H1 (cell line): ENCODE results near the gene SRXN1. TPM values are rescaled to one million over a fixed set of nuclear protein-coding genes. Genes with fewer than 3 reads are reported as not detected.

Source experiments
- CTCF ChIA-PET: fragments of 300-600 bp; sonication (Branson Sonifier 250); formaldehyde crosslinking; loops from one replicate; lab custom pipeline; 2021; ENCODE audit not compliant: partially characterized antibody; lab: Charles Lee
- POLR2A ChIA-PET: fragments of 300-600 bp; sonication (Branson Sonifier 250); formaldehyde crosslinking; loops from one replicate; lab custom pipeline; 2021; ENCODE audit warnings: inconsistent platforms; ENCODE audit not compliant: partially characterized antibody; lab: Charles Lee
- DNase-seq, 2 experiments: peaks; one replicate each; pipeline versions ENCODE4 v3.0.0 to v3.0.0-alpha.2; 2010 to 2022; ENCODE audit warnings: low spot score in 2 of 2, low read depth in 1 of 2, mixed read lengths in 1 of 2
- FAIRE-seq: peaks from 2 replicates; lab custom pipeline; 2011; peaks lifted over from hg19 to GRCh38; lab: Jason Lieb, UNC
- H2AFZ ChIP-seq: 2 replicates; pipeline ENCODE4 v1.8.1; 2012; ENCODE audit warnings: low read length, inconsistent platforms
- H2AK5ac ChIP-seq: 2 replicates; pipeline ENCODE4 v1.6.1; 2013; ENCODE audit warnings: low read depth, low read length
- H2BK120ac ChIP-seq: replicated peaks from 2 replicates; pipeline ENCODE3; 2013; ENCODE audit warnings: low read depth, low read length, inconsistent platforms
- H2BK12ac ChIP-seq: 2 replicates; pipeline ENCODE4 v1.6.1; 2013; ENCODE audit warnings: low read depth, low read length
- H2BK15ac ChIP-seq: 2 replicates; pipeline ENCODE4 v1.6.1; 2013; ENCODE audit warnings: low read length
- H2BK20ac ChIP-seq: 2 replicates; pipeline ENCODE4 v1.6.1; 2013; ENCODE audit warnings: low read length
- H2BK5ac ChIP-seq: 2 replicates; pipeline ENCODE4 v1.6.1; 2013; ENCODE audit warnings: low read depth, low read length
- H3K14ac ChIP-seq: 2 replicates; pipeline ENCODE4 v1.6.1; 2013; ENCODE audit warnings: inconsistent platforms; ENCODE audit not compliant: insufficient read length
- H3K18ac ChIP-seq: 2 replicates; pipeline ENCODE4 v1.6.1; 2013; ENCODE audit warnings: low read length; ENCODE audit errors: extremely low read depth
- H3K23ac ChIP-seq: 2 replicates; pipeline ENCODE4 v1.6.1; 2013; ENCODE audit warnings: inconsistent platforms; ENCODE audit not compliant: insufficient read length
- H3K23me2 ChIP-seq: 2 replicates; pipeline ENCODE4 v1.6.1; 2013; ENCODE audit warnings: low read depth, low read length
- H3K27ac ChIP-seq: 2 replicates; pipeline ENCODE4 v1.6.1; 2011; ENCODE audit warnings: low read depth, low read length, inconsistent platforms
- H3K27me3 ChIP-seq, 4 experiments: replicated peaks in 1 of 4; 1 replicate in 1 of 4; 2 replicates in 3 of 4; pipeline versions ENCODE4 v1.6.1 to v1.8.1; 2011 to 2013; ENCODE audit warnings: low read length in 3 of 4, mild to moderate bottlenecking in 3 of 4, inconsistent platforms in 2 of 4, mixed read lengths in 2 of 4, moderate library complexity in 1 of 4; ENCODE audit not compliant: control insufficient read depth in 3 of 4, insufficient read depth in 3 of 4; ENCODE audit errors: extremely low read depth in 1 of 4
- H3K36me3 ChIP-seq, 4 experiments: 2 replicates each; pipeline versions ENCODE4 v1.6.1 to v1.8.1; 2011 to 2013; ENCODE audit warnings: mild to moderate bottlenecking in 4 of 4, low read length in 3 of 4, moderate library complexity in 2 of 4, control low read depth in 1 of 4, inconsistent platforms in 1 of 4; ENCODE audit not compliant: insufficient read depth in 4 of 4, control insufficient read depth in 2 of 4
- H3K4ac ChIP-seq: replicated peaks from 2 replicates; pipeline ENCODE3; 2013; ENCODE audit warnings: low read length, low read depth, mixed read lengths, inconsistent platforms; ENCODE audit not compliant: insufficient read length
- H3K4me1 ChIP-seq, 4 experiments: replicated peaks in 1 of 4; 1 replicate in 1 of 4; 2 replicates in 3 of 4; pipeline versions ENCODE4 v1.6.1 to v1.8.1; 2011 to 2013; ENCODE audit warnings: low read length in 3 of 4, inconsistent platforms in 2 of 4, mixed read lengths in 1 of 4; ENCODE audit not compliant: insufficient read depth in 4 of 4, control insufficient read depth in 3 of 4
- H3K4me2 ChIP-seq, 2 experiments: 2 replicates each; pipeline versions ENCODE4 v1.6.1 to v1.8.1; 2011 to 2013; ENCODE audit warnings: low read depth in 2 of 2, low read length in 2 of 2, control low read depth in 1 of 2, inconsistent platforms in 1 of 2, mild to moderate bottlenecking in 1 of 2; ENCODE audit not compliant: insufficient read depth in 1 of 2
- H3K4me3 ChIP-seq, 4 experiments: fragments of 200-600, 300-600 bp in 1 of 4; sonication (generic), shearing (Covaris generic), sonication (Bioruptor Twin) in 1 of 4; 2 replicates each; pipeline versions ENCODE4 v1.5.1 to v1.8.1; 2011 to 2016; ENCODE audit warnings: low read length in 4 of 4, low read depth in 3 of 4, control low read depth in 2 of 4, inconsistent platforms in 2 of 4, mild to moderate bottlenecking in 2 of 4, mixed read lengths in 1 of 4, moderate library complexity in 1 of 4; ENCODE audit not compliant: insufficient read depth in 2 of 4; ENCODE audit errors: extremely low read depth in 1 of 4
- H3K56ac ChIP-seq: replicated peaks from 2 replicates; pipeline ENCODE3; 2013; ENCODE audit warnings: low read depth, mild to moderate bottlenecking, mixed read lengths, low read length, inconsistent platforms; ENCODE audit not compliant: insufficient read length
- H3K79me1 ChIP-seq: 2 replicates; pipeline ENCODE4 v1.6.1; 2013; ENCODE audit warnings: low read depth, low read length, control low read depth
- H3K79me2 ChIP-seq, 2 experiments: 2 replicates each; pipeline versions ENCODE4 v1.6.1 to v1.8.1; 2012 to 2013; ENCODE audit warnings: low read length in 2 of 2, mild to moderate bottlenecking in 2 of 2, inconsistent platforms in 1 of 2; ENCODE audit not compliant: insufficient read depth in 2 of 2, control insufficient read depth in 1 of 2
- H3K9ac ChIP-seq, 4 experiments: replicated peaks in 1 of 4; 1 replicate in 1 of 4; 2 replicates in 3 of 4; pipeline versions ENCODE4 v1.6.1 to v1.8.1; 2011 to 2013; ENCODE audit warnings: low read depth in 3 of 4, low read length in 3 of 4, control low read depth in 2 of 4, mild to moderate bottlenecking in 2 of 4, moderate library complexity in 2 of 4, inconsistent platforms in 1 of 4; ENCODE audit errors: extremely low read depth in 1 of 4
- H3K9me3 ChIP-seq, 2 experiments: 2 replicates each; pipeline versions ENCODE4 v1.6.1 to v1.8.1; 2012 to 2013; ENCODE audit warnings: mild to moderate bottlenecking in 2 of 2, moderate library complexity in 2 of 2, control low read depth in 1 of 2, inconsistent platforms in 1 of 2, low read depth in 1 of 2, low read length in 1 of 2, mixed read lengths in 1 of 2; ENCODE audit not compliant: insufficient read depth in 2 of 2
- H4K20me1 ChIP-seq, 2 experiments: replicated peaks in 1 of 2; 2 replicates each; pipeline versions ENCODE3 to v1.8.1; 2011 to 2013; ENCODE audit warnings: inconsistent platforms in 2 of 2, low read length in 2 of 2, mild to moderate bottlenecking in 1 of 2; ENCODE audit not compliant: insufficient read depth in 2 of 2, control insufficient read depth in 1 of 2
- H4K5ac ChIP-seq: 2 replicates; pipeline ENCODE4 v1.6.1; 2013; ENCODE audit warnings: low read length, low read depth, mixed read lengths, inconsistent platforms; ENCODE audit not compliant: insufficient read length
- H4K8ac ChIP-seq: 2 replicates; pipeline ENCODE4 v1.8.0; 2013; ENCODE audit warnings: mild to moderate bottlenecking, moderate library complexity, low read length, inconsistent platforms; ENCODE audit not compliant: insufficient read depth; ENCODE audit errors: extremely low read depth
- H4K91ac ChIP-seq: replicated peaks from 2 replicates; pipeline ENCODE3; 2013; ENCODE audit warnings: low read length, mixed read lengths, inconsistent platforms; ENCODE audit not compliant: insufficient read length
- CTCF ChIP-seq, 3 experiments: IDR thresholded peaks; 1 replicate in 2 of 3; 2 replicates in 1 of 3; pipeline versions ENCODE4 v1.5.1 to v1.6.1; 2011; ENCODE audit warnings: low read length in 3 of 3, mild to moderate bottlenecking in 3 of 3, inconsistent platforms in 2 of 3, low read depth in 1 of 3, moderate library complexity in 1 of 3; ENCODE audit not compliant: insufficient read depth in 1 of 3; ENCODE audit errors: control extremely low read depth in 1 of 3
- MAFK ChIP-seq: IDR thresholded peaks from 2 replicates; pipeline ENCODE4 v1.6.1; 2012; ENCODE audit warnings: low read depth, mild to moderate bottlenecking, improper control_type of control experiment, low read length
- NRF1 ChIP-seq: IDR thresholded peaks from 2 replicates; pipeline ENCODE4 v1.6.1; 2011; ENCODE audit warnings: mild to moderate bottlenecking, low read depth, low read length, improper control_type of control experiment
- SIN3A ChIP-seq, 2 experiments: IDR thresholded peaks in 1 of 2; conservative IDR thresholded peaks in 1 of 2; 2 replicates each; pipeline ENCODE4 v1.6.1; 2011 to 2012; ENCODE audit warnings: low read length in 2 of 2, improper control_type of control experiment in 1 of 2, low read depth in 1 of 2, mild to moderate bottlenecking in 1 of 2
- SP1 ChIP-seq: IDR thresholded peaks from 2 replicates; pipeline ENCODE4 v1.6.1; 2011; ENCODE audit warnings: low read depth, low read length
- SP4 ChIP-seq: IDR thresholded peaks from 2 replicates; pipeline ENCODE4 v1.6.1; 2012; ENCODE audit warnings: low read length, inconsistent platforms
- YY1 ChIP-seq: IDR thresholded peaks from 2 replicates; pipeline ENCODE4 v1.6.1; 2011; ENCODE audit warnings: low read depth, mild to moderate bottlenecking, low read length
- WGBS, 2 experiments: shearing (Covaris generic) in 1 of 2; methylation state at CpG; one replicate each; pipeline versions ENCODE4 v1.1.6 to v1.1.7; 2013 to 2015; ENCODE audit warnings: low lambda C conversion rate in 2 of 2, mixed read lengths in 2 of 2, inconsistent platforms in 1 of 2, low coverage in 1 of 2, missing lambda C conversion rate in 1 of 2; ENCODE audit not compliant: insufficient replicate concordance in 2 of 2, insufficient coverage in 1 of 2, insufficient read length in 1 of 2; ENCODE audit errors: extremely low coverage in 1 of 2, missing lambda C conversion rate in 1 of 2; 5-methylcytosine and 5-hydroxymethylcytosine counted together
- polyA plus RNA-seq, 7 experiments: library from polyadenylated mRNA; depleted of rRNA in 3 of 7; stranded (reverse) in 5 of 7; unstranded in 2 of 7; fragments of >200 nt in 5 of 7; fragments of 200-250 nt in 2 of 7; gene quantifications; 1 replicate in 5 of 7; 2 replicates in 1 of 7; 4 replicates in 1 of 7; pipeline versions ENCODE4 v1.2.1 to v1.2.3, GENCODE V29; 2011 to 2013; ENCODE audit warnings: missing spikeins in 2 of 7, mixed read lengths in 2 of 7
- total RNA-seq: library from RNA; stranded (reverse); fragmentation: NEBNext Ultra II Directional; extraction: Animal tissue kit (Norgen Biotek cat#: 25700); gene quantifications from 2 replicates; pipeline ENCODE4 v1.2.1, GENCODE V29; 2021
- TF ChIP-seq, protein P1 (sequence below): IDR thresholded peaks from 2 replicates; pipeline ENCODE4 v1.6.1; 2012; ENCODE audit warnings: low read length, inconsistent platforms

The SRXN1 gene
- total and polyA plus RNA-seq, 2 of the 8 experiments (the other 6 are each of a cell fraction or from before 2014, with no cell fraction given) = 12.2 to 15.8 TPM

GRCh38 chr20:677957-678356, 25.0 kb upstream of the SRXN1 start:
- no peak overlapping the region for H3K56ac ChIP-seq
- H3K27me3 ChIP-seq = peaks cover 3 to 38% (median 32%) of the 10 kb centered on the region in 4 experiments
- no peak overlapping the region for H3K4me2 ChIP-seq
- H3K79me2 ChIP-seq = no peaks in the 10 kb centered on the region
- peaks cover 0 to 10% (median 5%) of the 10 kb centered on the region in 4 experiments; a peak in 5 of 7 replicates for H3K4me1 ChIP-seq
- H3K23ac ChIP-seq = no peak overlapping the region
- no peak overlapping the region for H3K14ac ChIP-seq
- no peak overlapping the region for H2AK5ac ChIP-seq
- H3K79me1 ChIP-seq = no peaks in the 10 kb centered on the region
- H2BK12ac ChIP-seq = no peak overlapping the region
- H2BK120ac ChIP-seq = no peak overlapping the region
- H4K8ac ChIP-seq = no peak overlapping the region
- no peak for FAIRE-seq
- H4K5ac ChIP-seq = no peak overlapping the region
- H4K20me1 ChIP-seq = no peaks in the 10 kb centered on the region
- no peak overlapping the region for H3K4me3 ChIP-seq
- H3K9me3 ChIP-seq = no peaks in the 10 kb centered on the region
- H3K23me2 ChIP-seq = peaks cover 13% of the 10 kb centered on the region; the same call in 1 of the 2 replicates
- no peak overlapping the region for H4K91ac ChIP-seq
- no peak overlapping the region for H3K27ac ChIP-seq
- no peak overlapping the region for H2AFZ ChIP-seq
- WGBS, 2 experiments = 91% methylated on average over 5 of the region's 5 CpGs; no CpG with 5 or more reads in 1 of the 2 experiments
- POLR2A ChIA-PET = interaction anchor here (1.6 to 1.8 kb wide), 2 partner anchors 13 to 21 kb away, joined by 4 to 7 read pairs; no protein-coding TSS in a partner anchor
- no peak overlapping the region for H2BK5ac ChIP-seq
- no peak overlapping the region for H3K9ac ChIP-seq
- CTCF ChIA-PET = interaction anchor here (0.7 to 14.1 kb wide), 9 partner anchors 9 to 365 kb away, joined by 3 to 116 read pairs (median 4); no protein-coding TSS in a partner anchor
- H3K4ac ChIP-seq = no peak overlapping the region
- no peak for DNase-seq
- H2BK20ac ChIP-seq = no peak overlapping the region
- H3K18ac ChIP-seq = no peak overlapping the region
- no peaks in the 10 kb centered on the region for H3K36me3 ChIP-seq
- no peak overlapping the region for H2BK15ac ChIP-seq
- TF ChIP-seq CTCF (IDR thresholded peaks at IDR 0.05; ENCODE audit: control extremely low read depth in 1 of 3, insufficient read depth in 1 of 3, low read depth in 1 of 3, low read length in 3 of 3) (no peak), SIN3A (conservative IDR thresholded peaks at IDR 0.05 in 1 of 2, IDR thresholded peaks at IDR 0.05 in 1 of 2; ENCODE audit: low read depth in 1 of 2, low read length in 2 of 2) (no peak), YY1 (no peak), NRF1 (no peak), SP1 (no peak), MAFK (no peak), SP4 (no peak)
- TF ChIP-seq, protein P1, sequence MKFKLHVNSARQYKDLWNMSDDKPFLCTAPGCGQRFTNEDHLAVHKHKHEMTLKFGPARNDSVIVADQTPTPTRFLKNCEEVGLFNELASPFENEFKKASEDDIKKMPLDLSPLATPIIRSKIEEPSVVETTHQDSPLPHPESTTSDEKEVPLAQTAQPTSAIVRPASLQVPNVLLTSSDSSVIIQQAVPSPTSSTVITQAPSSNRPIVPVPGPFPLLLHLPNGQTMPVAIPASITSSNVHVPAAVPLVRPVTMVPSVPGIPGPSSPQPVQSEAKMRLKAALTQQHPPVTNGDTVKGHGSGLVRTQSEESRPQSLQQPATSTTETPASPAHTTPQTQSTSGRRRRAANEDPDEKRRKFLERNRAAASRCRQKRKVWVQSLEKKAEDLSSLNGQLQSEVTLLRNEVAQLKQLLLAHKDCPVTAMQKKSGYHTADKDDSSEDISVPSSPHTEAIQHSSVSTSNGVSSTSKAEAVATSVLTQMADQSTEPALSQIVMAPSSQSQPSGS = no peak
